DND-41 (cell line): ENCODE measurements around the gene PTPN3.

Experiments used
- ATAC-seq: fragments of 200-7000 bp; cut with Tn5 transposase; 3 replicates; pipeline ENCODE4 v1.9.1; 2021; ENCODE audit warnings: low read depth; ENCODE audit not compliant: insufficient read depth
- DNase-seq: peaks from one replicate; pipeline ENCODE4 v3.0.0-alpha.2; 2020
- H2AFZ ChIP-seq: 2 replicates; pipeline ENCODE4 v1.6.0; 2012; ENCODE audit warnings: low read depth, low read length
- H3K27ac ChIP-seq: 2 replicates; pipeline ENCODE4 v1.5.1; 2012; ENCODE audit warnings: low read length, inconsistent platforms
- H3K27me3 ChIP-seq: fragments of 200-600 bp; sonication (generic); 2 replicates; pipeline ENCODE4 v1.6.0; 2012; ENCODE audit warnings: low read length, mild to moderate bottlenecking, inconsistent platforms; ENCODE audit not compliant: insufficient read depth, poor library complexity
- H3K36me3 ChIP-seq: 2 replicates; pipeline ENCODE4 v1.5.1; 2012; ENCODE audit warnings: low read length, inconsistent platforms; ENCODE audit not compliant: insufficient read depth
- H3K4me1 ChIP-seq: 2 replicates; pipeline ENCODE4 v1.5.1; 2012; ENCODE audit warnings: mild to moderate bottlenecking, low read length; ENCODE audit not compliant: insufficient read depth
- H3K4me2 ChIP-seq: 2 replicates; pipeline ENCODE4 v1.6.0; 2012; ENCODE audit warnings: mild to moderate bottlenecking, moderate library complexity, low read length, inconsistent platforms; ENCODE audit not compliant: insufficient read depth
- H3K4me3 ChIP-seq, 2 experiments: fragments of 200-600 bp in 1 of 2; shearing (Covaris generic) in 1 of 2; 2 replicates each; pipeline ENCODE4 v1.5.1; 2012 to 2016; ENCODE audit warnings: inconsistent platforms in 2 of 2, low read length in 2 of 2, mild to moderate bottlenecking in 2 of 2, low read depth in 1 of 2, moderate library complexity in 1 of 2
- H3K79me2 ChIP-seq: 2 replicates; pipeline ENCODE4 v1.6.0; 2012; ENCODE audit warnings: low read length, inconsistent platforms; ENCODE audit not compliant: insufficient read depth
- H3K9ac ChIP-seq: 2 replicates; pipeline ENCODE4 v1.6.0; 2012; ENCODE audit warnings: low read depth, mild to moderate bottlenecking, inconsistent platforms, low read length, moderate library complexity
- H3K9me3 ChIP-seq: 2 replicates; pipeline ENCODE4 v1.5.1; 2012; ENCODE audit warnings: low read length, moderate library complexity, mild to moderate bottlenecking, inconsistent platforms; ENCODE audit not compliant: insufficient read depth, severe bottlenecking
- H4K20me1 ChIP-seq: 2 replicates; pipeline ENCODE4 v1.6.0; 2012; ENCODE audit warnings: low read length; ENCODE audit not compliant: insufficient read depth
- CTCF ChIP-seq: IDR thresholded peaks from 2 replicates; pipeline ENCODE4 v1.5.1; 2012; ENCODE audit warnings: borderline replicate concordance, low read length, moderate library complexity, mild to moderate bottlenecking; ENCODE audit not compliant: poor library complexity, severe bottlenecking; ENCODE audit errors: extremely low read depth
- EZH2 ChIP-seq: IDR thresholded peaks from 3 replicates; pipeline ENCODE4 v1.6.1; 2012; ENCODE audit warnings: borderline replicate concordance, low read depth, mild to moderate bottlenecking, moderate library complexity, low read length, inconsistent platforms; ENCODE audit not compliant: severe bottlenecking

PTPN3 gene

DNA sequence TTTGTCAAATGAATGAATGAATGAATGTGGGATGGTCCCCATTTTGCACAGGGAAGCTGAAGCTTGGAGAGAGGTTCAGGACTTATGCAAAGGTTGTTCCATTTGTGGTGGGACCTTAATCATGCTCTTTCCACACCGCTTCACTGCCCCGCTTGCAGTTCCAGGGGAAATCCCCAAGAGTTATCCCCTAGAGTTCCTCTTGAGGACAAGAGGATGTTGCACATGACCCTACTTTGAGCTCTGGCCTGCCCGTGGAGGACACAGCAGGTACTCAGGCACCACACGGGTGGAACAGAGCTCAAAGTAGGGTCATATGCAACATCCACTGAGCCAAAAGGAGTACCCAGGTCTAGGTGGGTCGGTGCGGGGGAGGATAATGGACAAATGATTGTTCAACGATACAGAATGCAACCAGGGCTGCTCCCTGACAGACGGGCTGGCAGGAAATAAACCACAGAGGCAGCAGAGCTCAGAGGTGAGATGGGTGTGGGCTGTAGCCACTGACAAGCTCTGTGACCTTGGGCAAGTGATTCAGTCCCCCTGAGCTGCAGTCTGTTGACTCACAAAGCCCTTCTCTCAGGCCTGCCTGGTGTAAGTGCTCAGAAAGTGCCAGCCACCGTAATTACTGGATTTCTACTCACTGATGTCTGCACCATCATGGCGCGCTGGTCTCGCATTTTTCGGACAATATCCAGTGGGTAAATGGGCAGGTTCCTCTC is 116.9 kb downstream of the PTPN3 start:
- TF ChIP-seq EZH2 (no peak), CTCF (no peak)
- DNase-seq = no peak
- Histone ChIP-seq H3K9me3 (no peaks in the 10 kb centered on the region), H2AFZ (no peak overlapping the region), H3K4me3 (no peak overlapping the region), H3K4me2 (no peak overlapping the region), H3K27ac (no peak overlapping the region), H4K20me1 (no peaks in the 10 kb centered on the region), H3K9ac (no peak overlapping the region), H3K27me3 (no peaks in the 10 kb centered on the region), H3K79me2 (no peaks in the 10 kb centered on the region), H3K4me1 (no peaks in the 10 kb centered on the region), H3K36me3 (peaks cover 42% of the 10 kb centered on the region)
- no peak for ATAC-seq

- TF ChIP-seq CTCF (no peak), EZH2 (no peak)
- Histone ChIP-seq H3K4me1 (no peaks in the 10 kb centered on the region), H3K27me3 (no peaks in the 10 kb centered on the region), H3K36me3 (peaks cover 31% of the 10 kb centered on the region), H3K4me2 (no peak overlapping the region), H3K79me2 (no peaks in the 10 kb centered on the region), H3K27ac (no peak overlapping the region), H3K4me3 (no peak overlapping the region), H2AFZ (no peak overlapping the region), H4K20me1 (no peaks in the 10 kb centered on the region), H3K9me3 (no peaks in the 10 kb centered on the region), H3K9ac (no peak overlapping the region)
- no peak for DNase-seq
- ATAC-seq = no peak
These were observed 118.6 kb downstream of the PTPN3 start for GRCh38 chr9:109379513-109379912.

GRCh38 chr9:109378316-109378715 is 119.8 kb downstream of the PTPN3 start:
- H3K4me1 ChIP-seq = no peaks in the 10 kb centered on the region
- no peaks in the 10 kb centered on the region for H3K27me3 ChIP-seq
- no peak for ATAC-seq
- H4K20me1 ChIP-seq = no peaks in the 10 kb centered on the region
- no peak overlapping the region for H2AFZ ChIP-seq
- H3K36me3 ChIP-seq = peaks cover 28% of the 10 kb centered on the region
- H3K79me2 ChIP-seq = no peaks in the 10 kb centered on the region
- H3K9me3 ChIP-seq = no peaks in the 10 kb centered on the region
- no peak for TF ChIP-seq CTCF
- no peak for TF ChIP-seq EZH2
- H3K27ac ChIP-seq = no peak overlapping the region
- H3K4me2 ChIP-seq = no peak overlapping the region
- H3K9ac ChIP-seq = no peak overlapping the region
- H3K4me3 ChIP-seq = no peak overlapping the region
- DNase-seq = no peak
